Fibroblast of skin of right biceps (primary cell): ENCODE results near the gene KLHL17.
"Not testable (repeated sequence)": the region's sequence is repeated elsewhere in the genome, so short reads cannot be mapped to it uniquely, and the experiment has no call there.

Source experiments
- DNase-seq: peaks from one replicate; pipeline ENCODE4 v3.0.0-alpha.2; 2013

The KLHL17 gene

GRCh38 chr1:1003618-1004419 is 43.4 kb downstream of the KLHL17 start:
- no peak for DNase-seq

GRCh38 chr1:1004420-1004779 is 44.0 kb downstream of the KLHL17 start:
- no peak for DNase-seq

GRCh38 chr1:1004780-1005697 is 44.7 kb downstream of the KLHL17 start:
- DNase-seq, result peak; percentile 44

GRCh38 chr1:1005774-1006304 is 45.5 kb downstream of the KLHL17 start:
- no peak for DNase-seq

GRCh38 chr1:1006305-1007159 is 46.1 kb downstream of the KLHL17 start:
- DNase-seq, result no peak

- DNase-seq, result not testable (repeated sequence)
Observed at GRCh38 chr1:1010131-1010530, 49.7 kb downstream of the KLHL17 start.

GRCh38 chr1:1011396-1011949 is 51.1 kb downstream of the KLHL17 start:
- DNase-seq, result no peak

GRCh38 chr1:1012736-1013104 is 52.3 kb downstream of the KLHL17 start:
- DNase-seq, result not testable (repeated sequence)

GRCh38 chr1:1013105-1013921 is 52.9 kb downstream of the KLHL17 start, which contains the start of gene ISG15:
ISG15 (plus strand) TSS chr1:1013497; CDS start chr1:1013574, 77 bp downstream.
- DNase-seq, result peak; percentile 86

GRCh38 chr1:1013922-1014648 is 53.7 kb downstream of the KLHL17 start:
- peak; percentile 48 for DNase-seq

GRCh38 chr1:1014799-1015681 is 54.7 kb downstream of the KLHL17 start:
- peak; percentile 29 for DNase-seq
